HG02678 (cell line): ENCODE measurements around the gene TMEM256.

ENCODE experiments used
- ATAC-seq: cut with Tn5 transposase; IDR thresholded peaks from one replicate; pipeline ENCODE4 v1.9.1; 2021; ENCODE audit warnings: mild to moderate bottlenecking, moderate library complexity; ENCODE audit not compliant: unreplicated experiment

Gene TMEM256

DNA sequence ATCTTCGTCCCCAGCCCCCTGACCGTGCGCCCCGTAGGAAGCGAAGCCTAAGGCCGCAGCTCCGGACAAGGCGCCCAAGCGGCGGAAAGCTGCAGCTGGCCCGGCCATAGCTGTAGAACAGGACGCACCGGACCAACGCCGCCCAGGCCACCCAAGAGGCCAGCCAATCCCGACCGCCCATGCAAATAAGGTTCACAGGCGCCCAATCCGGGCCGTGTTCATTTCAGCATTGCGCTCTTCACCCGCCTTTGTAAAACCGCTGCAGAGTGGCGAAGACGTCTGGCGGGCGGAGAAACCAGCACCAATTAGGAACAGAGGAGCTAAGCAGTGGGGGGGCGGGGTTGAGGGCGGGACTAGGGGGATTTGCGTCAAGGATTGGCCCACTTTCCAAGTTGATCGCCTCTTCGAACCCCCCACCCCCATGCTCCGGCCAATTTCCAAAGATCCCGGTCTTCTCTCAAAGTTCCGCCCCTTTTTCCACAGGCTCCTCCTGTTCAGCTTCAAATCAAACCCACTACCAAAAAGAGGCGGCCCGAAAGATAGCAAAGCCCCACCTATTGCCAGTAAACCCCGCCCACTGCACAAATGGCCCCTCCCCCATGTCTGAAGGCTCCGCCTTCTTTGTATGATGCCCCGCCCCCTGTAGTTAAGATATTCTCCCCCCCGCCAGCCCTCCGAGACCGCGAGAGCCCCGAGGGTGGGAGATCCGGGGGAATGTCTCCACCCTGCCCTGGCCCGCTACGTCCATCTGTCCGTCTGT is at the start of gene TMEM256:
TMEM256 (minus strand) TSS at position 121 of the 760 bp plus-strand sequence; CDS start at position 108, 13 bp downstream.
- ATAC-seq: peak; percentile 96

DNA sequence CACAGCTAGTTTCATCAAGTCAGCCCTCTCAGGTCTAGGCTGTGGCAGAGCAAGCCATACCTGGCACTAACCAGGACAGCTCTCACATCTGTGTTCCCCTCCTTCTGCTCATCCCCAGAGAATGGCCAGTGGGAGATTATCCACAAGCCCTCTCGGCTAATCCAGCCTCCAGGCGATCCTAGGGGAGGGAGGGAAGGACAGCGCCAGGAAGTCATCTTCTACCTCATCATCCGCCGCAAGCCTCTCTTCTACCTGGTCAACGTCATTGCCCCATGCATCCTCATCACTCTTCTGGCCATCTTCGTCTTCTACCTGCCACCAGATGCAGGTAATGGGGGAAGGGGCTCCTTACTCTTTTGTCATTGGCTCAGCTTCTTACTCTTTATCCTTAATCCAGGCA is 44.6 kb upstream of the TMEM256 start:
- ATAC-seq: no peak

DNA sequence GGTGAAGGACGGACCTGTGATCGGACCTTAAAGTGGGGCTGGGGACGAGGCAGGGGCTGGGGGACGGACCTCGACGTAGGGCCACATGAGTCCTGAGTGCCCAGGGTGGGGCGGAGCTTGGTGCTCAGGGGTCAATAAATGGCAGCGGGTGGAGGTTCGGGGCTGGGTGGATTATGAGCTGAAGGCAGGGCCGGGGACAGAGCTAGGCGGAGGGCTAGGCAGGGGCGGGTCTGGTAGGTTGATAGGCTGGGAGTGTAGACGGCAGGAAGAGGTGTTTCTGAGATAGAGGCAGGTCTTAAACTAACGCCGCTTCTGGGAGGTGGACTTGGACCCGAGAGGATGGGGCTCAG is 41.7 kb upstream of the TMEM256 start:
- peak; percentile 23 for ATAC-seq

DNA sequence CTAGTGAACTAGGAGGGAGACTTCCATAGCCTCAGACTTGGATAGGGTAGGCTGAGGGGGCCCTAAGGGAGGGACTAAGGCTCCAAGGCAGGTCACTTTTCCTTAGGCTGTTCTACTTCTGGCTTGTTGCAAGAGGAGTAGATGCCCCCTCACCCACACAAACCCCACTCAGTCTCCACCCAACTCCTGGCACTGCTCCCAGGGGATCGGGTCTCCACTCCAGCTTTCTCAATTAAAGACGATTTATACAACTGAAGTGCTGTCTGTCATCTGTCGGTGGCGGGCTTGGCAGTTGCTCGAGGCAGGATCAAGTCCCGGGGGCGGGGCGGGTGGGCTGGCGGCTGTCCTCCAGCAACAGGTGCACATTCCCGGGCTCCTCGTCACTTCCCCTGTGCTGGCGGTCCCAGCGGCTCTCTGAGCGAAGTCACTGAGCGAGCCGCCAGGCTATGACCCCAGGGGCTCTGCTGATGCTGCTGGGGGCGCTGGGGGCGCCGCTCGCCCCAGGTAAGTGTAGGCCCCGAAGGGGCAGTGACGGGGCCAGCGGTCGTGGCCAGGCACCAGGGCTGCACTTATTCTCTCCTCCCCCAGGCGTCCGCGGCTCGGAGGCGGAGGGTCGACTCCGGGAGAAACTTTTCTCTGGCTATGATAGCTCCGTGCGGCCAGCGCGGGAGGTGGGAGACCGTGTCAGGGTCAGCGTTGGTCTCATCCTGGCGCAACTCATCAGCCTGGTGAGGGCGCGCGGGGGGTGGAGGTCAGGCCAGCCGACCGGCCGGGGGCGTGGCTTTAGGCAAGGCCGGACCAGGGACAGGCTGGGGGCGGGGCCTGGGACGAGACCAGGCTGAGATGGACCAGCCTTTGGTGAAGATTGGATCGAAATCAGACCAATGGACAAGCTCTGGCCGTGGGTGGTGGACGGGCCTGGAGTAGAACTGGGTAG is 41.1 kb upstream of the TMEM256 start, which contains the start of gene CHRNB1:
CHRNB1 (plus strand) TSS at position 380 of the 937 bp plus-strand sequence; CDS start at position 447, 67 bp downstream.
- peak; percentile 62 for ATAC-seq

DNA sequence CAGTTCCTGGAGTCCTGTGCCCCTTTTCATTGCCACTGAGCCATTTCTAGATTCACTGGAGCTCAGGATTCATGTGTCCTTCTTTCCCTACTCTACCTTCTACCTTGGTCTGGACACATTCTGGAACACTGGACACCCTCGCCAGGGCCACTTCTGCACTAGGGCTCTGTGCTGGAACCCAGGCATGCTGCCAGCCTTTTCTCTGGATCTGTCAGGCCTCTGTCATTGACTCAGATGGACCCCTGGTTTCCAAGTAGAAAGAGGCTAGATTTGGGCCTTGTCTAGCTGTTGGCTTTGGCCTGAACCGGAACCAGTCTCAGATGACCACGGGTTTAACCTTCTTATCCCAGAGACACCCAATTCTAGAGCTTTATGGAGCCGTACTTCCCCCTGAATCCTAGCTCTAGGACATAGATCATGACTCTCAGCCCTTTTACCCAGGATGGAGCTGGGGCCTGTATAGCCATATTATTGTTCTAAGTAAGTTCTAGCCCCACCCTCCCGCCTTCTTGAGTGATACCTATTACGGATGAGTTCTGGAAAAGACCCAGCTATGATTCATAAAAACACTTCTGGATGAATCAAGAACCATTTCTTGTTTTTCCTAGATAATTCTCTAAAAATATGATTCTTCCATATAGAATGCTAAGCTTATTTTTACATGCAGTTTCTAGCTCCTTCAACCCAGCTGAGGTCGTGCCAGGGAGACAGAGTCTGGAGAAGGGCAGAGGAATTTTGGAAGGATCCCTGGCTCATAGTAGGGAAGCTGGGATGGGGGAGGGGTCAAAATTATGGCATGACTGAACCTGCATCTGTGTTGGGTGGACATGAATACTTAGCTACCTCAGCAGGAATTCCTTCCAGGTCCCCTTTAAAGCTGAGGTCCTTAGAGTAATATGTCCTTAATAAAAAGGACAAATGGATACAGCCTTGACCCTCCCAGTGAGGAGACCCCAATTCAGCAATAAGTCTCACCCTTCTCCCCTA is 39.9 kb upstream of the TMEM256 start:
- no peak for ATAC-seq

DNA sequence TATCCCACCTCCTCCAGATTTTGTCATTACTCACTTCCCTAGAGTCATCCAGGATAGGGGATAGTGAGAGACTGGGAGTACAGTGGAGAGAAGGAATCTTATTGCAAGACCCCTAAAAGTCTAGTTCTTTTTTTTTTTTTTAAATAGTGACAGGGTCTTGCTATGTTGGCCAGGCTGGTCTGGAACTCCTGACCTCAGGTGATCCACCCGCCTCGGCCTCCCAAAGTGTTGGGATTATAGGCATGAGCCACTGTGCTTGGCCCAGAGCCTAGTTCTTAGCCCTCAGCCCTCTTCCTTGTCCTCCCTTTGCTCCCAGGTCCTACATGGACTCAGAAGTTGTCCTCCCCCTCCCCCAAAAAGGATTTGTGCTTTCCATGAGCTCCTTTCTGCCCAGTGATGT is 38.2 kb upstream of the TMEM256 start:
- no peak for ATAC-seq

DNA sequence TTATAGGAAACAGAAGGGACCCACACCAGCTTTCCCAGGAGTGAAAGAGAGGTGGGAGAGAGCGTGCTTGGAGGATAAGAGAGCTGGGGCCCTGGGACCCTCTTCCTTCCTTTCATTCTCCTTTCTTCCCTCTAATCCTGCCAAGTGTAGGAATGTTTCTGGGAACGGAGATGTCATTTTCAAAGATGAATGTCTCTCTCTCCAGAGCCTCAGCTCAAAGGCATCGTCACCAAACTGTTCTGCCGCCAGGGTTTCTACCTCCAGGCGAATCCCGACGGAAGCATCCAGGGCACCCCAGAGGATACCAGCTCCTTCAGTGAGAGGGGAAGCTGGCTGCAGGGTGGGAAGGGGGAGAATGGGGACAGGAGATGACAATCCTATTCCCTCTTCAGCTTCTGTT is 37.4 kb upstream of the TMEM256 start:
- no peak for ATAC-seq

DNA sequence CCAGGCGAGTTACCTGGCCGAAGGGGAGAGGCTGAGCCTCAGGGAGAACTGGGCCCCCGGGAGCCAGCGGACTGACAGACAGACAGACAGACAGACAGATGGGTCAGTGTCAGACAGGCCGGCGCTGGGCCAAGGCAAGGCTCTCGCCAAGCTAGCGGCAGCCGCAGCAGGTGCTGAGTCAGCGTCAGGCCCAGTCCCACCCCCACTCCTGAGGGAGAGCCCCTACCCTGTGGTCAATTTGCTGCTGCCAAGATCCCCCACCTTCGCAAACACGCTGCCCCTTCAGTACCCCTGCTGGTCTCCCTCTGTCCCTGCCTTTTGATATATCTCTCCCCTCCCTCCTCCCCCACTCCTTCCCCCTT is 36.9 kb upstream of the TMEM256 start:
- no peak for ATAC-seq

DNA sequence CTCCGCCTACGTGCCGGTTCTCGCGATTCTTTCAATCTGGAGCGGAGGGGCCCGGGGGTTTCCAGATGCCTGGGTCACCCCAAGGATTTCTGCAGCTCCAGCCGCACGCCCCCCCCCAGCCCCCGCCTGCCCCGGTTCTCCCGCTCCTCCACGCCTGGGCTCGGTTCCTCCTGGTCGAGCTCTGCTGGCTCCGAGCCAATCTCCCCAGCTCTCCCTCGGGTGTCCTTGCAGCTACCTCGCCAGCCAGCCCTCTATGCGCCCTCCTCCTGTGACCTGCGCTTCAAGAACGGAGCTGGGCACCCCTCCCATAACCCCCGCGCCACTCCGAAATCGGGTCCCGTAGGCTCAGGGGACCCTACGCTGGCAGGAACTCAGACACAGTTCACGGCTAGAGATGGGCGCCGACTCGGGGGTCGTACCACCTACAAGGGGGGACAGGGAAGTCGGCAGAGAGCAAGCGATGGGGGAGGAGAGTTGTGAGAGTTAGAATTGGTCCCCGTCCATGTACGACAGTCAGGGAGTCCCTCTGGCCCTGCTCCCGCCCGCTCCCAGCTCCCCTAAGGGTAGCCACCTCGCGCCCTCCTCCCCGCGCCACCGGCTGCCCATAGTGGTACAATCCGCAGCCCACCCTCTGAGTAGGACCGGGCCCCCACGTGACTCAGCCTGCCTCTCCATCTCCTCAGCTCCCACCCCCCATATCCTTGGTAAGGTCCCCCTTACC is 36.4 kb upstream of the TMEM256 start:
- no peak for ATAC-seq

DNA sequence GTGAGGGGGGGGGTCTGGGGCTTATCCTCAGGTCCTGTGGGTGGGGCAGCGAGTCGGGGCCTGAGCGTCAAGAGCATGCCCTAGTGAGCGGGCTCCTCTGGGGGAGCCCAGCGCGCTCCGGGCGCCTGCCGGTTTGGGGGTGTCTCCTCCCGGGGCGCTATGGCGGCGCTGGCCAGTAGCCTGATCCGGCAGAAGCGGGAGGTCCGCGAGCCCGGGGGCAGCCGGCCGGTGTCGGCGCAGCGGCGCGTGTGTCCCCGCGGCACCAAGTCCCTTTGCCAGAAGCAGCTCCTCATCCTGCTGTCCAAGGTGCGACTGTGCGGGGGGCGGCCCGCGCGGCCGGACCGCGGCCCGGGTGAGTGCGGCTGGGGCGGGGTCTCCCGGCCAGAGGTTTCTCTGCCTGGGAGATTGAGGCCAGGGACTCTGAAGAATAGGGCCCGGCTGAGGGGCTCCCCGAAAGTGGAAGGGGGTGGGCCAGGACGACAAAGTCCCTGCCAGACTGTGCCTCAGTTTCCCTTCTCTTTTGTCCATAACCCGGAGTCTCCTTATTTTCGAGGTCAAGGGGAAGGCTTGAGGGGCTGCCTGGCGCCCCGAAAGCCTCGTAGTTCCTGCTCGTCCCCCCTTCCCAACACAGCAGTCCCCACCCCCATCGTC is 35.7 kb upstream of the TMEM256 start, which contains the start of gene FGF11:
FGF11 (plus strand) TSS at position 51 of the 651 bp plus-strand sequence; CDS start at position 160, 109 bp downstream.
- ATAC-seq: no peak

DNA sequence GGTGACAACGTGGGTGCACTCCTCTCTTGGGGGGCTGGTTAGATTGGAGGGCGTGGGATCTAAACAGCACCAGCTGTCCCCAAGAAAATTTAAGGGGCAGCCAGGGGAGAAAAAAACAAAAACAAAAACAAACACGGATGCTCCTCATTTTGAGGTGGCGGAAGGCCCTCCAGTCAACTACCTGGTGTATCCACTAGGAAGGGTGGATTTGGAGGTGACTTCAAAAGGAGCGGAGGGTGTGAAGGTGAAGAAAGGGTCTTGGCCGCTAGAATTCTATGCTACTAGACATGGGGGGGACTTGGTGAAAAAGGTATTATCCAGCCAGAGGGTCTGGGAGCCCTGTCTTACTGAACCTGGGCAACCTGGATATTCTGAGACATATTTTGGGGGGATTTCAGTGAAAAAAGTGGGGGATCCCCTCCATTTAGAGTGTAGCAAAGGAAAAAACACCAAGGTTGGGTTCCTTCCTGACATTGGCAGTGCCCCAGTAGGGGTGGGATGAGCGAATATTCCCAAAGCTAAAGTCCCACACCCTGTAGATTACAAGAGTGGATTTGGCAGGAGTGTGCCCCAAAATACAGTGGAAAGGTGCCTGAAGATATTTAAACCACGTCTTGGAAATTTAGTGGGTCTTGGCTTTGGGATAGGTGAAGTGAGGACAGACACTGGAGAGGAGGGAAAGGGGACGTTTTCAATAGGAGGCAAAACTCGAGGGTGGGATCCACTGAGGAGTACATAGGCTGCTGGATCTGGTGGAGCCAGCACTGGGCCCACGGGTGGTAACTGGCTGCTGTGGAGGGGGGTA is 35.0 kb upstream of the TMEM256 start:
- ATAC-seq: no peak

DNA sequence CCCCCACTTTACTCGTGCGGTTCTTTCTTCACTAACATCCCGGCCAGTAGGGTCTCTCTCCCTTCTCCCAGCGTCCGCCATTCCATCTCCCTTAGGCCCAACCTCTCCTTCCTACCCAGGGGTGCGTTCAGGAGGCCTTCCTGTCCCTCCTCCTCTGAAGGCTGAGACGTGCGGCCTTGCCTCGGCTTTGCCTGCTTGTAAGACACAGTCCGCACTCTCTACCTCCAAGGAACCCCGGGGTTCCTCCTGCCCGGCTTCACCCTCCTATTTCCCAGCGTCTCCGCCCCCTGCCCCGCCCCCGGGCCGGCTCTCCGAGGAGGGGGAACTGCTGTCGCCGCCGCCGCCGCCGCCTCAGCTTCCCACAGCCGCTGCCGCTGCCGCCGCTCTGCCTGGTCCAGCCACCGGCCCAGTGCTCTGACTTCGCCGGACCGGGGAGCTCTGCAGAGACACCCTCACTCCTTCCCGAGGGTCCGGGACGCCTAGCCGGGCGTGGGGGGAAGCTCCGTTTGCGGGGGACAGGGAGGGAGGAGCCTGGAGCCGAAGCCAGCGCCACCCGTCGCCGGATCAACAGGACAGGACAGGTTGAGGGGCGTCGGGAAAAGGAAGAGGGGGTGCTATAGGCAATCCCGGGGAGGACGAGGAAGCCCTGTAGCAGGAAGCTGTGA is 34.2 kb upstream of the TMEM256 start:
- no peak for ATAC-seq

DNA sequence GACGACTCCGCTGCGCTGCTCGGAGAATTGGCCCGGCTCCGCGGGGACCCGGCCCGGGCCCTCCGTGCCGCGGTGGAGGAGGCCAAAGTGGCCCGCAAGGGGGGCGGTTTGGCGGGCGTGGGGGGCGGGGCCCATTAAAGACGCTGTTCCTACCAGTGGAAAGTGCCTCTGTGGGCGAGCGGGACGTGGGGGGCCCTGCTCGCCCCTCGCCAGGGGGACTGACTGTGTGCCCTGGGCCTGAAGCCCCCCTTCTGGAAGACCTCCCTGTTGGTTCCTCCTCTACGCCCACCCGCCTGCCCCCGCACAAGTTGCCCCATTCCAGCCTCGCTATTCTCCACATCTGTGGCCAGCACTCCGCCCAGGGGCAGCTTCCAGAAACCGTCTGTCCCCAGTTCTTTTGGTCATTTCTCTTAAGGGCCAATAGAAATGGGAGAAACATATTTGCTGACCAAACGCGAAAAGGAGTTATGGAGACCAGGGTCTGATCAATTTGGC is 33.5 kb upstream of the TMEM256 start:
- ATAC-seq: no peak

DNA sequence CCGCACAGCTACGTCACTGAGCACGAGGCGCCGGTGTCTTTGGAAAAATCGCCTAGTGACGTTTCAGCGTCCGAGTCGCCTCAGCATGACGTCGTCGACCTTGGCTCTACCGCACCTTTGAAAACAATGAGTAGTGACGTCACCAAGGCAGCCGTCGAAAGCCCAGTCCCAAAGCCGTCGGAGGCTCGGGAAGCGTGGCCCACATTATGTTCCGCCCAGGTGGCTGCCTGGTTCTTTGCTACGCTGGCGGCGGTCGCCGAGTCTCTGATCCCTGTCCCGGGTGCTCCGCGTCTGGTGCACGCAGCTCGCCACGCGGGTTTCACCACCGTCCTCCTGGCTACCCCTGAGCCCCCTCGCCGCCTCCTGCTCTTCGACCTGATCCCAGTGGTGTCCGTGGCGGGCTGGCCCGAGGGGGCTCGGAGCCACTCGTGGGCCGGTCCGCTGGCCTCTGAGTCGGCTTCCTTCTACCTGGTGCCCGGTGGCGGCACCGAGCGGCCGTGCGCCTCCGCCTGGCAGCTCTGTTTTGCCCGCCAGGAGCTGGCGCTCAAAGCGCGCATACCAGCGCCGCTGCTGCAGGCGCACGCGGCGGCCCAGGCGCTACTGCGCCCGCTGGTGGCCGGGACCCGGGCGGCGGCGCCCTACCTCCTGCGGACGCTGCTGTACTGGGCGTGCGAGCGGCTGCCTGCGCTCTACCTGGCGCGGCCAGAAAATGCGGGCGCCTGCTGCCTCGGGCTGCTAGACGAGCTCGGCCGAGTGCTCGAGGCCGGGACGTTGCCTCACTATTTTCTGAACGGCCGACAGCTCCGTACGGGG is 32.9 kb upstream of the TMEM256 start:
- ATAC-seq: no peak

DNA sequence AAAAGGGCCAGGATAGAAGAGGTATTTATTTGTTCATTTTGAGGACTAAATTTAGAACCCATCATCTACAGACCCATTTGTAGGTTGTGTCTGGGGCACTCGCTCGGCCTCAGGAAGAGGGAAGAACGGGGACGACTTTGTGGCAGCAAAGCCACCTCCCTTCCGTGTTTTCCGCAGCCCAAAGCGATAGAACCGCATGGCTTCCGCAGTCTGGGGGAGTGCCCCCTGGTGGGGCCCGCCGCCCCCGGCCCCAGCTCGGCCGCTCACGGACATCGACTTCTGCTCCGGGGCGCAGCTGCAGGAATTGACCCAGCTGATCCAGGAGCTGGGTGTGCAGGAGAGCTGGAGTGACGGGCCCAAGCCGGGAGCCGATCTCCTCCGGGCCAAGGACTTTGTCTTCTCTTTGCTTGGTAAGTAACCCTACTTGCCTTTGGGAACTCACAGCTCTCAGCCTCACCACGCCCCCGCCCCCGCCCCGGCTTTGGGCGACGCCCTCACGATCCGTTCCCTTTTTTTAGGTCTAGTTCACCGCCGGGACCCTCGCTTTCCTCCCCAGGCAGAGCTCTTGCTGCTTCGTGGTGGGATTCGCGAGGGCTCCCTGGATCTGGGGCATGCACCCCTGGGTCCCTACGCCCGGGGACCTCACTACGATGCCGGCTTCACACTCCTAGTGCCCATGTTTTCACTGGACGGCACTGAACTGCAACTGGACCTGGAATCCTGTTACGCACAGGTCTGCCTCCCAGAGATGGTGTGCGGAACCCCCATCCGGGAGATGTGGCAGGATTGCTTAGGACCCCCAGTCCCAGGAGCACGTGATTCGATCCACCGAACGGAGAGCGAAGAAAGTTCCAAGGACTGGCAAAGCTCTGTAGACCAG is 32.0 kb upstream of the TMEM256 start:
- ATAC-seq: no peak

DNA sequence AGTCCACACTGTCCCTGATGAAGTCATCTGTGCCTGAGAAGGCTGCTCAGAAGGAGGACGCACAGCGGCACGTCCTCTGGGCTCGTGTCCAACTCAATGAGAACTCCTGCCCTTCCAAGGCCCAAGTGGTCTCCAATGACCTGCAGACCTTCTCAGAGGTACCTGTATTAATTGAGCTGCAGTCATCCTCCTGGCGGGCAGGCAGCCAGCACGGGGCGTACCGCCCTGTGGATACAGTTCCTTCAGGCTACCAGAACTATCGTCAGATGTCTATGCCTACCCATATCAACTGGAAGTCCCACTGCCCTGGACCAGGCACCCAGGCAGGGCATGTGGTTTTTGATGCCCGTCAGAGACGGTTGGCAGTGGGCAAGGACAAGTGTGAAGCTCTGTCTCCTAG is 28.4 kb upstream of the TMEM256 start:
- ATAC-seq: no peak
